NB4 (cell line): ENCODE results near the gene TRIML1.

Experiments used
- POLR2A ChIP-seq: IDR thresholded peaks from 2 replicates; pipeline ENCODE4 v1.6.1; 2011; ENCODE audit warnings: mild to moderate bottlenecking; ENCODE audit not compliant: insufficient read length; ENCODE audit errors: extremely low read depth
- TF ChIP-seq, protein P1 (sequence below): IDR thresholded peaks from one replicate; pipeline ENCODE4 v1.5.1; 2012; ENCODE audit warnings: low read depth, low read length

DNA sequence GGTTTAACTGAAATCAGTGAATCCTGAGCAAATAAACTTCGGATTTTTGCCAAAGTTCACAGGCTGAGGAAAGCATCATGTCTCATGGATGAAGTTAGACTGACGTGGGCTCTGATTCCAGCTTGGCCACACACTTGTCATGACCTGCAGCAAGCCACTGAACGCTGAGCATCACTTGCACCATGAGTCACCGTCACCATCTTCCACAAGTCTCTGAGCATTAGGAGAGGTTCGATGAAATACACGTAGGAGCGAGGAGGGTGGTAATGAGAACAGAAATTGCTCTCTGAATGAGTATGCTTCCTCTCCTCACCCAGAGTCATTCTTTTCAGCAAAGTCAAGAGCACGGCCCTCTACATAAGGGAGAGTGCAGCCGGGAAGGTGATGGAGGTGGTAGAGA is 26.1 kb upstream of the TRIML1 start:
- TF ChIP-seq, protein P1, sequence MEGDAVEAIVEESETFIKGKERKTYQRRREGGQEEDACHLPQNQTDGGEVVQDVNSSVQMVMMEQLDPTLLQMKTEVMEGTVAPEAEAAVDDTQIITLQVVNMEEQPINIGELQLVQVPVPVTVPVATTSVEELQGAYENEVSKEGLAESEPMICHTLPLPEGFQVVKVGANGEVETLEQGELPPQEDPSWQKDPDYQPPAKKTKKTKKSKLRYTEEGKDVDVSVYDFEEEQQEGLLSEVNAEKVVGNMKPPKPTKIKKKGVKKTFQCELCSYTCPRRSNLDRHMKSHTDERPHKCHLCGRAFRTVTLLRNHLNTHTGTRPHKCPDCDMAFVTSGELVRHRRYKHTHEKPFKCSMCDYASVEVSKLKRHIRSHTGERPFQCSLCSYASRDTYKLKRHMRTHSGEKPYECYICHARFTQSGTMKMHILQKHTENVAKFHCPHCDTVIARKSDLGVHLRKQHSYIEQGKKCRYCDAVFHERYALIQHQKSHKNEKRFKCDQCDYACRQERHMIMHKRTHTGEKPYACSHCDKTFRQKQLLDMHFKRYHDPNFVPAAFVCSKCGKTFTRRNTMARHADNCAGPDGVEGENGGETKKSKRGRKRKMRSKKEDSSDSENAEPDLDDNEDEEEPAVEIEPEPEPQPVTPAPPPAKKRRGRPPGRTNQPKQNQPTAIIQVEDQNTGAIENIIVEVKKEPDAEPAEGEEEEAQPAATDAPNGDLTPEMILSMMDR, result no peak
- TF ChIP-seq POLR2A, result no peak
